HT1080 (cell line): ENCODE data around the gene UBIAD1. TPM values are rescaled to one million over a fixed set of nuclear protein-coding genes. Genes with fewer than 3 reads are reported as not detected.

Experiments used
- small RNA-seq: library from RNA; depleted of rRNA; stranded (forward); fragments of <200 nt; gene quantifications from one replicate; pipeline ENCODE3, GENCODE V24; 2014
- total RNA-seq: library from RNA; depleted of rRNA; stranded (reverse); fragments of >200 nt; shearing (Covaris generic); gene quantifications from 2 replicates; pipeline ENCODE4 v1.2.3, GENCODE V29; 2014; rRNA removed

Gene UBIAD1
- total RNA-seq, 1 experiment from 2014 or later: 21.2 TPM

Small RNA genes within 50 kb of the gene (small RNA-seq; reads per million reads assigned to genes)
- gene RNU6-291P (not detected), gene RPL39P6 (not detected)

Other genes with a start within 250 kb of the UBIAD1 start
- not detected in 2 replicates for gene MASP2, start 226.0 kb upstream of the UBIAD1 start, total RNA-seq
- 75.6 and 155 TPM in 2 replicates for gene SRM, start 213.2 kb upstream of the UBIAD1 start, total RNA-seq
- 80.8 and 84.8 TPM in 2 replicates for gene EXOSC10, start 173.3 kb upstream of the UBIAD1 start, total RNA-seq
- gene ANGPTL7, start 83.8 kb upstream of the UBIAD1 start, total RNA-seq: not detected in 2 replicates
- 33.6 and 45.2 TPM in 2 replicates for gene MTOR, start 10.6 kb upstream of the UBIAD1 start, total RNA-seq
- 0.02 and 0.30 TPM in 2 replicates for gene DISP3, start 206.0 kb downstream of the UBIAD1 start, total RNA-seq